Tibial nerve (tissue), 4 donors: Measurements from ENCODE around the gene PTPN9.

Source experiments
- EP300 ChIP-seq, 2 donors: sonication (generic); formaldehyde crosslinking; IDR thresholded peaks; one replicate each; pipeline ENCODE4 v1.6.1; 2017; ENCODE audit warnings: antibody characterized with exemption in 2 of 2, mild to moderate bottlenecking in 1 of 2
- POLR2A ChIP-seq, 2 donors: fragments of 450-650 bp; IDR thresholded peaks; one replicate each; pipeline ENCODE4 v1.6.1; 2017; ENCODE audit warnings: antibody characterized with exemption in 2 of 2, mild to moderate bottlenecking in 2 of 2, moderate library complexity in 2 of 2
- TF ChIP-seq, protein P1 (sequence below), 5 experiments: fragments of 200-600 bp in 3 of 5; fragments of 450-650 bp in 2 of 5; sonication (generic) in 3 of 5; IDR thresholded peaks; one replicate each; pipeline ENCODE4 v1.5.1; 2016 to 2019; ENCODE audit warnings: antibody characterized with exemption in 5 of 5, mild to moderate bottlenecking in 3 of 5, moderate library complexity in 2 of 5

DNA sequence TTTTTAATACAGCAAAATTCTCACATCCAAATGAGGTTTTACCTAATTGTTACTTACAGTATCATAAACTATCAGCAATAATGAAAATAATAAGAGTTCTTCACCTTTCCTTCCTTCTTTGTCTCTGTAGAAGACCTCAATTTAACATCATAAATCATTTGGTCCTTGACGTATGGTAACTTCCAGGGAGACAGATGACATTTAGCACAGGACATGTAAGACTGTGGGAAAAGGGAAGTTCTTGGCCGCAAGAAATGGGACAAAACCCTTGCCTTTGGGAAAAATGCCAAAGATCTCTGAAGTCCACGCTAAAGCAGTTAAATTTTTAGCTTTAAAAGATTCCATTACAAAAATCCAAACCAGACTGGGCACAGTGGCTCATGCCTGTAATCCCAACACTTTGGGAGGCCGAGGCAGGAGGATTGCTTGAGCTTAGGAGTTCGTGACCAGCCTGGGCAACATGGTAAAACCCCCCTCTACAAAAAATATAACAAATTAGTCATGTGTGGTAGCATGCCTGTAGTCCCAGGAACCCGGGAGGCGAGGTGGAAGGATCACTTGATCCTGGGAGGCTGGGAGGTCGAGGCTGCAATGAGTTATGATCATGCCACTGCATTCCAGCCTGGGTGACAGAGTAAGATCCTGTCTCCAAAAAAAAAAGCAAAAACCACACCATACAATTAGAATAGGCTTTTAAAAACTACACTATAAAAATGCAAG, 8.8 kb downstream of the PTPN9 start:
- TF ChIP-seq POLR2A (IDR thresholded peaks at IDR 0.05) (no peak), EP300 (IDR thresholded peaks at IDR 0.05) (no peak)
- TF ChIP-seq, protein P1, sequence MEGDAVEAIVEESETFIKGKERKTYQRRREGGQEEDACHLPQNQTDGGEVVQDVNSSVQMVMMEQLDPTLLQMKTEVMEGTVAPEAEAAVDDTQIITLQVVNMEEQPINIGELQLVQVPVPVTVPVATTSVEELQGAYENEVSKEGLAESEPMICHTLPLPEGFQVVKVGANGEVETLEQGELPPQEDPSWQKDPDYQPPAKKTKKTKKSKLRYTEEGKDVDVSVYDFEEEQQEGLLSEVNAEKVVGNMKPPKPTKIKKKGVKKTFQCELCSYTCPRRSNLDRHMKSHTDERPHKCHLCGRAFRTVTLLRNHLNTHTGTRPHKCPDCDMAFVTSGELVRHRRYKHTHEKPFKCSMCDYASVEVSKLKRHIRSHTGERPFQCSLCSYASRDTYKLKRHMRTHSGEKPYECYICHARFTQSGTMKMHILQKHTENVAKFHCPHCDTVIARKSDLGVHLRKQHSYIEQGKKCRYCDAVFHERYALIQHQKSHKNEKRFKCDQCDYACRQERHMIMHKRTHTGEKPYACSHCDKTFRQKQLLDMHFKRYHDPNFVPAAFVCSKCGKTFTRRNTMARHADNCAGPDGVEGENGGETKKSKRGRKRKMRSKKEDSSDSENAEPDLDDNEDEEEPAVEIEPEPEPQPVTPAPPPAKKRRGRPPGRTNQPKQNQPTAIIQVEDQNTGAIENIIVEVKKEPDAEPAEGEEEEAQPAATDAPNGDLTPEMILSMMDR (IDR thresholded peaks at IDR 0.05): no peak
